Activated naive CD8-positive, alpha-beta T cell treated with anti-CD3 and anti-CD28 coated beads, Interleukin-2, amount 10 ng/mL, durations not matched to agents 7 days and 5 days (primary cell): Measurements from ENCODE around the gene CIAO3. TPM values are rescaled to one million over a fixed set of nuclear protein-coding genes. Genes with fewer than 3 reads are reported as not detected.
"Not testable (repeated sequence)": the region's sequence is repeated elsewhere in the genome, so short reads cannot be mapped to it uniquely, and the experiment has no call there.

Experiments used
- ATAC-seq: fragments of 150-1000 bp; cut with Tn5 transposase; one replicate; pipeline ENCODE4 v1.10.0; 2021; ENCODE audit warnings: low read depth, moderate library complexity
- POLR2A ChIA-PET: fragments of 350-600 bp; sonication (Branson Sonifier 250); formaldehyde crosslinking; loops from one replicate; lab custom pipeline; 2021; ENCODE audit warnings: antibody characterized with exemption; lab: Charles Lee
- DNase-seq: peaks from one replicate; pipeline ENCODE4 v3.0.0; 2021
- H3K27ac Mint-ChIP-seq: one replicate; pipeline ENCODE4 v1.8.0; 2022; ENCODE audit warnings: mild to moderate bottlenecking, mixed read lengths
- H3K27me3 Mint-ChIP-seq: one replicate; pipeline ENCODE4 v1.8.0; 2022; ENCODE audit warnings: mild to moderate bottlenecking, moderate library complexity, mixed read lengths
- H3K36me3 Mint-ChIP-seq: one replicate; pipeline ENCODE4 v1.8.0; 2021; ENCODE audit warnings: mild to moderate bottlenecking, mixed read lengths
- H3K4me1 Mint-ChIP-seq: one replicate; pipeline ENCODE4 v1.8.0; 2021; ENCODE audit warnings: mixed read lengths
- H3K4me3 Mint-ChIP-seq: one replicate; pipeline ENCODE4 v1.8.0; 2022; ENCODE audit warnings: mild to moderate bottlenecking, moderate library complexity, mixed read lengths
- H3K9me3 Mint-ChIP-seq: one replicate; pipeline ENCODE4 v1.8.0; 2021; ENCODE audit warnings: mixed read lengths
- total RNA-seq, 2 experiments: library from RNA; stranded (reverse); gene quantifications; one replicate each; pipeline ENCODE4 v1.2.3, GENCODE V29; 2021

The CIAO3 gene
- total RNA-seq, 2 experiments from 2014 or later, result 39.6 to 42.4 TPM

DNA sequence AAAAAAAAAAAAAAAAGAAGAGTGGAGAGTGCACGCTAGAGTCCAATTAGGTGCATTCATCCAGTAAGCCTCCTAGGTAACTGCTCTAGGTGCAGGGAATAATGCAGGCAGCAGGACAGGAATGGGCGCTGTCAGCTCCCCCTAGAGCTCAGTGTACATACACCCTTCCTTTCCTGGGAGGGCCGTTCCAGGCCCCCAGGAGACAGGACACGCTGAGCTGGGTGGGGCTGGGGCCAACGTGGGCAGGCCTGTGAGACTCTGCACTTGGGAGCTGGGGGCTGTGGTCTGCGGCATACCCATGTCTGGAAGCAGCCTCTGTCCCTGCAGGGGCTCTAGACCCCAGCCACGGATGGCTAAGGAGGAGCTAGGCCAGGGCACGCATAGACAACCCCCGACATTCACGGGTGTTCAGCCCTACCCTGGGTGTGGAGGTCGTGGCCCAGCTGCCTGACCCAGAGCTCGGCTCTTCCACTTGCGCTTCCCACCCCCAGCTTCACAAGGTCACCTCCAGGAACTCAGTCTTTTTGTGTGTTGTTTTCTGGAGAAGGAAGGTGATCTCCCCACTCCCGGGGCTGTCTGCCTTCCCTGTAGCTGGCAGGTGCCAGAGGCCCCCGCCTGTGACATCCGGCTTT lies 20.9 kb downstream of the CIAO3 start:
- Mint-ChIP-seq H3K36me3 (no peaks in the 10 kb centered on the region), H3K27me3 (peaks cover 7% of the 10 kb centered on the region), H3K4me1 (peaks cover 5% of the 10 kb centered on the region), H3K9me3 (no peaks in the 10 kb centered on the region), H3K27ac (peak overlapping the region; percentile 56), H3K4me3 (peak overlapping the region; percentile 78)
- POLR2A ChIA-PET, result interaction anchor here (0.5 to 4.2 kb wide), 8 partner anchors 9 to 319 kb away, joined by 3 to 11 read pairs (median 4); partner anchors contain the start of genes CIAO3, RHOT2 and WDR24
- ATAC-seq (no peak), DNase-seq (no peak)

DNA sequence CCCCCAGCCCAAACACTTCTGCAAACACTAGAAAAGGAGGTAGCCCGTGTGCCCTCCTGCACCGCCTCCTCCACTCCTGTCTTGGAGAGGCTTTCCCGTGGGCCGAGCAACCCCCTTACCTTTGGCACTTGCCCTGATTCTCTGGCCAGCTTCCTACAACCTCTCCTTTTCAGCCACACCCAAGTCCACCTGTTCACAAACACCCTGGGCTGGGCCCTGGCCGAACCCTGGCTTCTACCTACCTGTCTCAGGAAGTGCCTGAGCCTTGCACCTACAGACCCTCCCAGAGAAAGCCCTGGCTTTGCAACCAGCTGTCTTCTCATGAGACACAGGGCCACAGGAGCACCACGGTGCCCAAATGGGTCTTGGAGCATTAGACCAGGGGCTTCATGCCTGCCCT lies 21.9 kb downstream of the CIAO3 start:
- H3K36me3 Mint-ChIP-seq, result no peaks in the 10 kb centered on the region
- no peak for ATAC-seq
- peaks cover 7% of the 10 kb centered on the region for H3K4me1 Mint-ChIP-seq
- no peaks in the 10 kb centered on the region for H3K9me3 Mint-ChIP-seq
- DNase-seq, result no peak
- no peak overlapping the region for H3K27ac Mint-ChIP-seq
- H3K4me3 Mint-ChIP-seq, result no peak overlapping the region
- peaks cover 7% of the 10 kb centered on the region for H3K27me3 Mint-ChIP-seq
- POLR2A ChIA-PET, result interaction anchor here (1.6 kb wide), 1 partner anchor 10 kb away, joined by 7 read pairs; no protein-coding TSS in a partner anchor

DNA sequence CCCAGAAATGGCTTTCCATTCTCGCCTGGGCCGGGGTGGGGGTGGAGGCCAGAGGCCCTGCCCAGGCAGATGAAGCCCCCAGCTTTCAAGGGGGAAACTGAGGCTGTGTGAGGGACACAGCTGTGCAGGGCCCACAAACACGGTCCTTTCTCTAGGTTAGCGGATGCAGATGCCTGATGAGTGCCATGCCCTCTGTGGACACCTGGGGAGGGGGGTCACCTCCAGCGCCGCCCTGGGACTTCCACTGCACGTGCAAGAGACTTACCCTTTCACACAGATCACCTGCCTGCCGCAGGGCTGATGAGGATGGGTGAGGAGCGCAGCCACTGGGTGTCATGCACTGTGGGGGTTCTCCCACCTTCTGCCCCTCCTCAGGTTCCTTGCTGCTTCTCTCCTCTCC lies 22.4 kb downstream of the CIAO3 start:
- no peaks in the 10 kb centered on the region for H3K36me3 Mint-ChIP-seq
- H3K4me1 Mint-ChIP-seq, result peaks cover 7% of the 10 kb centered on the region
- H3K4me3 Mint-ChIP-seq, result no peak overlapping the region
- no peak for DNase-seq
- H3K9me3 Mint-ChIP-seq, result no peaks in the 10 kb centered on the region
- peaks cover 7% of the 10 kb centered on the region for H3K27me3 Mint-ChIP-seq
- H3K27ac Mint-ChIP-seq, result no peak overlapping the region
- no peak for ATAC-seq
- POLR2A ChIA-PET, result interaction anchor here (0.6 kb wide), 1 partner anchor 20 kb away, joined by 3 read pairs; no protein-coding TSS in a partner anchor

DNA sequence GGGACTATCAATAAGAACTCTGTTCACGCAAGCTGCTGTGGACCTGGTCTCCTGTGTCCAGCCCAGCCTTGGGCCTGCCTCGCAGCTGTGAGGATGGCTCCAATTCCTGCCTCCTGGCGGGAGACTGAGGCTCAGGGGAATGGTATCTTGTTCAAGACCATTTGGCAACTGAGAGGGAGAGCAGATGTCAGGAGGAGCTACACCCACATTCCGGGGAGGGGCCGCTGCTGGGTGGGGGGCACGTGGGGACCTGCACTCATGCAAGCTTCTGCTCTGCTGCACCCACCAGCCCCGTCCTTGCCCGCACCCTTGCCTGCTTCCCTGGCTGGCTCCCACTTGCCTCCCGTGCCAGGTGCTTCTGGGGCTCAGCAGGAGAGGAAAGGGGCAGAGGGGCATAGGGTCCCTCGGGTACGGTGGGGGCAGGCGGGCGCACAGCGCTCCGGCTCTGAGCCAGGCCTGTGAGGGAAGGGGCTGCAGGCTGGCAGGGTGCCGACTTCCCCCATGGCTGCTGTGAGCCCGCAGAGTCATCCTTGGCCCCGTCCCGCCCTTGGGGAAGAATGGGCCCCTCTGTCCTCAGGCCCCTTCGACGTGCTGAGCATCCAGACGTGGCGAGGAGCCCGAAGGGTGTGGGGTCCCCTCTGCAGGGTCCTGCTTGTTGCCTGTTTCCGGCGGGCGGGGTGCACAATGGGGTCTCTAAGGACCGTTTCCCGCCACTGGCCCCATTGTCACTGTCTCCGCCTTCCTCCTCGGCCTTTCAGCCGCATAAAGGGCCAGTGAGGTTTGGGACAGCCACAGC lies 23.1 kb downstream of the CIAO3 start:
- no peak overlapping the region for H3K27ac Mint-ChIP-seq
- no peaks in the 10 kb centered on the region for H3K9me3 Mint-ChIP-seq
- DNase-seq (no peak), ATAC-seq (no peak)
- H3K36me3 Mint-ChIP-seq, result no peaks in the 10 kb centered on the region
- POLR2A ChIA-PET, result interaction anchor here (0.6 kb wide), 1 partner anchor 19 kb away, joined by 3 read pairs; no protein-coding TSS in a partner anchor
- no peak overlapping the region for H3K4me3 Mint-ChIP-seq
- peaks cover 11% of the 10 kb centered on the region for H3K27me3 Mint-ChIP-seq
- H3K4me1 Mint-ChIP-seq, result peaks cover 7% of the 10 kb centered on the region

DNA sequence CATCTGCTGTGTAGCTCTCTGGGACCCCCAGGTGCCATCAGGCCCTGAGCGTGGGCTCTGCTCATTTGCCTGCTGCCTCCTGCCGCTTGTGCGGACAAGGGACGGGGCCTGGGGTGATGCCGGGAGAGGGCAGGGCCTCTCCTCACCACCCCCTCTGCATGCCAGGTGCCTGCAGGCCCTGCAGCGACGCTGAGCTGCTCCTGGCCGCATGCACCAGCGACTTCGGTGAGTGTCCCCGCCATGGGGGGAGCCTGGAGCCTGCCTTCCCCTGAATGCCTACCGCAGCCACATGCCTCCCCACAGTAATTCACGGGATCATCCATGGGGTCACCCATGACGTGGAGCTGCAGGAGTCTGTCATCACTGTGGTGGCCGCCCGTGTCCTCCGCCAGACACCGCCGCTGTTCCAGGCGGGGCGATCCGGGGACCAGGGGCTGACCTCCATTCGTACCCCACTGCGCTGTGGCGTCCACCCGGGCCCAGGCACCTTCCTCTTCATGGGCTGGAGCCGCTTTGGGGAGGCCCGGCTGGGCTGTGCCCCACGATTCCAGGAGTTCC lies 23.9 kb downstream of the CIAO3 start:
- DNase-seq, result no peak
- Mint-ChIP-seq H3K4me3 (no peak overlapping the region), H3K27me3 (peaks cover 12% of the 10 kb centered on the region), H3K36me3 (no peaks in the 10 kb centered on the region), H3K27ac (no peak overlapping the region), H3K9me3 (no peaks in the 10 kb centered on the region), H3K4me1 (peaks cover 7% of the 10 kb centered on the region)
- ATAC-seq, result no peak
- POLR2A ChIA-PET, result interaction anchor here (1.1 to 2.3 kb wide), 3 partner anchors 10 to 21 kb away, joined by 3 to 11 read pairs (median 5); no protein-coding TSS in a partner anchor

DNA sequence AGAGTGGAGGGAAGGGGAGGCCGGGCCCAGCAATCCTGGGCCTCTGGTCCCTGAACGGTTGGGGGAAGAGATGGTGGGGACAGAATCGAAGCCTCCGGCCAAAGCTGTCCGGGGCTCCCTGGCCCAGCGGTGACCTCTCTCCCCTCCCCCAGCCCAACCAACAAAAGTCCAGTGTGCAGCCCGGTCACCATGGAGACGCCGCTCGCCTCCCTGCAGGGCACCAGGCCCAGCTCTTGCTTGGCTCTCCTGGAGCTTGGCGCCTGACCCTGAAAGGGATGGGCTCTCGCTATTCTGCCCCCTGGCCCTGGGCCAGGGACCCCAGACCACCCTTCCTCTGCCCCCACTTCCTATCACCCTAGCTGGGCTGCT lies 24.6 kb downstream of the CIAO3 start:
- H3K4me3 Mint-ChIP-seq, result peak overlapping the region; percentile 42
- POLR2A ChIA-PET, result interaction anchor here (1.0 to 2.3 kb wide), 5 partner anchors 9 to 24 kb away, joined by 3 to 11 read pairs (median 5); partner anchors contain the start of gene CIAO3
- H3K4me1 Mint-ChIP-seq, result peaks cover 7% of the 10 kb centered on the region
- DNase-seq (no peak), ATAC-seq (no peak)
- no peak overlapping the region for H3K27ac Mint-ChIP-seq
- H3K27me3 Mint-ChIP-seq, result peaks cover 13% of the 10 kb centered on the region
- H3K36me3 Mint-ChIP-seq, result no peaks in the 10 kb centered on the region
- no peaks in the 10 kb centered on the region for H3K9me3 Mint-ChIP-seq

DNA sequence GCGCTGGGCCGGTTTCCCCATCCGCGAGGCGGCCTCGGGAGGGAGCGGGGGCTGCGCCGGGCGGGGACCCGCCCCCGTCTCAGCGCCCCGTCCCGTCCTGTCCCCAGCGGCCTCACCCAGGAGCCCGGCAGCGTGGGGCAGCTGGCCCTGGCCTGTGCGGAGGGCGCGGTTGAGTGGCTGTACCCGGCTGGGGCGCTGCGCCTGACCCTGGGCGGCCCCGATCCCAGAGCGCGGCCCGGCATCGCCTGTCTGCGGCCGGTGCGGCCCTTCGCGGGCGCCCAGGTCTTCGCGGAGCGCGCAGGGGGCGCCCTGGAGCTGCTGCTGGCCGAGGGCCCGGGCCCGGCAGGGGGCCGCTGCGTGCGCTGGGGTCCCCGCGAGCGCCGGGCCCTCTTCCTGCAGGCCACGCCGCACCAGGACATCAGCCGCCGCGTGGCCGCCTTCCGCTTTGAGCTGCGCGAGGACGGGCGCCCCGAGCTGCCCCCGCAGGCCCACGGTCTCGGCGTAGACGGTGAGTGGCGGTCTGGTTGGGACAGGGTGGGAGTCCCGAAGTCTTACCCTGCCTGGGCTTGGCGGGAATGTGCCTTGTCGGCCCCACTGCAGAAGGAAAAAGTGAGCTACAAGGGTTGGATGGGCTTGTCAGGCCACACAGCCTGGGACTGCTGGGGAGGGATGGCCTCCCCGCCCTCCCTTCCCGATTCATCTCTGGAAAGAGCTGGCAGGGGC lies 25.2 kb downstream of the CIAO3 start:
- peaks cover 14% of the 10 kb centered on the region for H3K27me3 Mint-ChIP-seq
- no peaks in the 10 kb centered on the region for H3K36me3 Mint-ChIP-seq
- DNase-seq (no peak), ATAC-seq (peak; percentile 9)
- no peak overlapping the region for H3K27ac Mint-ChIP-seq
- H3K4me3 Mint-ChIP-seq, result peak overlapping the region; percentile 25
- no peaks in the 10 kb centered on the region for H3K9me3 Mint-ChIP-seq
- POLR2A ChIA-PET, result interaction anchor here (0.6 to 2.3 kb wide), 7 partner anchors 9 to 1218 kb away, joined by 3 to 11 read pairs (median 5); partner anchors contain the start of genes CHTF18, CIAO3 and RPUSD1
- H3K4me1 Mint-ChIP-seq, result peaks cover 7% of the 10 kb centered on the region

DNA sequence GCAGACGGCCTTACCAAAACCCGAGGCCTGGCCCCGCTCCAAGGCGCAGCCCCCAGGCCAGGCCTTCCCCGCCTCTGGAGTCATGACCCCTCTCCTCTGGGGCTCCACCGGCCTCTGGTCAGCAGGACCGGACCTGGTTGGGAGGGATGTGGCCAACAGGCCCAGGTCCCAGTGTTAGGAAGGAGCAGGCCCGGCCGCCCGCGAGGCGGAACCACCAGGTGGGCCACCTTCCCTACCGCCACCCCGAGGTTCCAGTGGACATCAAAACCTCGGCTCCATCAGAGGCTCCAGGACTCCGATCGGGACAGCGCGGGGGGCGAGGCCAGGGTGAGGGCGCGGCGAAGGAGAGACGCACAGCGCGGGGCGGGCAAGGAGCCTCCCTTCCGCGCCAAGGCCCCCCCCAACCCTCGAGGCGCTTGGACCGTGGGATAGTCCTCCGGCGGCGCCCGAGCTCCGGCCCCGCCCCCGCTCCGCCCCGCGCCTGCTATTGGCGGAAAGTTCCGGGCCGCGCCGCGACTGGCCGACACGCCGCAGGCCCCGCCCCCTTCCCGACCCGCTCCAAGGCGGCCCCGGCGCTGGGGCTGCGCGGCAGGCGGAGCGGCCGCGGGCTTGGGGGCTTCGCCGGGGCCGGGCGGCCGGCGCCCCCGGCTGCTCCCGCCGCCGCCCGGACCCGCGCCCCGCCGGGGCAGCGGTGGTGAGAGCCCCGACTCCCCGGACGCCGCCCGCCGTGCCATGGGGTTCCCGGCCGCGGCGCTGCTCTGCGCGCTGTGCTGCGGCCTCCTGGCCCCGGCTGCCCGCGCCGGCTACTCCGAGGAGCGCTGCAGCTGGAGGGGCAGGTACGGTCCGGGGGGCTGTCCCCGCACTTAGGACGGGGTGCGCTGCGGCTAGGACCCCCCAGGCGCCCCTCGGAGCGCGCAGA lies 26.0 kb downstream of the CIAO3 start, which contains the start of gene METRN:
METRN (plus strand) TSS at position 561 of the 919 bp plus-strand sequence; CDS start at position 733, 172 bp downstream.
- H3K4me1 Mint-ChIP-seq, result peaks cover 4% of the 10 kb centered on the region
- H3K36me3 Mint-ChIP-seq, result no peaks in the 10 kb centered on the region
- H3K27ac Mint-ChIP-seq, result no peak within 1 kb of the TSS
- no peaks in the 10 kb centered on the region for H3K9me3 Mint-ChIP-seq
- POLR2A ChIA-PET, result interaction anchor here (0.6 to 2.3 kb wide), 6 partner anchors 10 to 1219 kb away, joined by 3 to 11 read pairs (median 5); partner anchors contain the start of genes CHTF18, CIAO3 and RPUSD1
- peaks cover 14% of the 10 kb centered on the region for H3K27me3 Mint-ChIP-seq
- peak within 1 kb of the TSS; percentile 25 for H3K4me3 Mint-ChIP-seq
- peak; percentile 84 for ATAC-seq
- peak; percentile 97 for DNase-seq

DNA sequence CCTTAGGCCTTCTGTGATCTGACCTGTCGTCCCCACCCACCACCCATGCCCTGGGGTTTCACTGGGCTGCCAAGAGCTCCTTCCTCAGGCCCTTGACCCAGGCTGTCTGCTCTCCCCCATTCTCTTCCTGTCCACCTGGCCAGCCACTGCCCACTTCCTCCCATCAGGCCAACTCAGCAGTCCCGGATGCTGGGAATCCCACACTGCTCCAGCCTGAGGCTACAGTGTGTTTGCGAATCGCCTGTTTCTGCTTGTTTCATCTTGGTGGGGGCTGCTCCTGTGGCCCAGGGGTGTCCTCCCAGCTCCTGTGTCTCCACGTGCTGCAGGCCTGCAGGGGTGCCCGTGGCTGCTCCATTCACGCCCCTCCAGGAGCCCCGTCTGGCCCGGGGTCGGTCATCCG lies 26.7 kb downstream of the CIAO3 start:
- H3K9me3 Mint-ChIP-seq, result no peaks in the 10 kb centered on the region
- H3K27ac Mint-ChIP-seq, result no peak overlapping the region
- no peak overlapping the region for H3K4me3 Mint-ChIP-seq
- H3K4me1 Mint-ChIP-seq, result peaks cover 4% of the 10 kb centered on the region
- POLR2A ChIA-PET, result interaction anchor here (0.6 to 2.1 kb wide), 2 partner anchors 39 to 74 kb away, joined by 3 to 6 read pairs; partner anchors contain the start of genes CHTF18 and RPUSD1
- no peak for DNase-seq
- peaks cover 20% of the 10 kb centered on the region for H3K27me3 Mint-ChIP-seq
- ATAC-seq, result no peak
- H3K36me3 Mint-ChIP-seq, result no peaks in the 10 kb centered on the region

DNA sequence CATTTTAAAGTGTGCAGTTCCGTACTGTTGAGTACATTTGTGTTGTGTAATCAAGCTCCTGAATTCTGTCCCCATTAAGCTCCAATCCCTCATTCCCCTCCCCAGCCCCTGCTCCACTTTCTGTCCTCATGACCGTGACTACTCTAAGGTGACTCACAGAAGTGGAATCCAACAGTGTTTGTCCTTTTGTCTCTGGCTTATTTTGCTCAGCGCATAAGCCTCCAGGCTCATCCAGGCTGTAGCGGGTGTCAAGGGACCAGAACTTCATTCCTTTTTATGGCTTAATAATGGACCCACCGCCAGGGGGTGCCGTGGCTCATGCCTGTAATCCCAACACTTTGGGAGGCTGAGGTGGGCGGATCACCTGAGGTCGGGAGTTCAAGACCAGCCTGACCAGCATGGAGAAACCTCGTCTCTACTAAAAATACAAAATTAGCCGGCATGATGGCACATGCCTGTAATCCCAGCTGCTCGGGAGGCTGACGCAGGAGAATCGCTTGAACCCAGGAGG lies 28.0 kb downstream of the CIAO3 start:
- H3K36me3 Mint-ChIP-seq, H3K4me3 Mint-ChIP-seq, H3K4me1 Mint-ChIP-seq, DNase-seq, H3K27ac Mint-ChIP-seq, ATAC-seq, H3K9me3 Mint-ChIP-seq: not testable (repeated sequence)
- POLR2A ChIA-PET, result interaction anchor here (0.7 to 1.2 kb wide), 4 partner anchors 15 to 73 kb away, joined by 3 to 7 read pairs (median 4); no protein-coding TSS in a partner anchor
- peaks cover 31% of the 10 kb centered on the region for H3K27me3 Mint-ChIP-seq

DNA sequence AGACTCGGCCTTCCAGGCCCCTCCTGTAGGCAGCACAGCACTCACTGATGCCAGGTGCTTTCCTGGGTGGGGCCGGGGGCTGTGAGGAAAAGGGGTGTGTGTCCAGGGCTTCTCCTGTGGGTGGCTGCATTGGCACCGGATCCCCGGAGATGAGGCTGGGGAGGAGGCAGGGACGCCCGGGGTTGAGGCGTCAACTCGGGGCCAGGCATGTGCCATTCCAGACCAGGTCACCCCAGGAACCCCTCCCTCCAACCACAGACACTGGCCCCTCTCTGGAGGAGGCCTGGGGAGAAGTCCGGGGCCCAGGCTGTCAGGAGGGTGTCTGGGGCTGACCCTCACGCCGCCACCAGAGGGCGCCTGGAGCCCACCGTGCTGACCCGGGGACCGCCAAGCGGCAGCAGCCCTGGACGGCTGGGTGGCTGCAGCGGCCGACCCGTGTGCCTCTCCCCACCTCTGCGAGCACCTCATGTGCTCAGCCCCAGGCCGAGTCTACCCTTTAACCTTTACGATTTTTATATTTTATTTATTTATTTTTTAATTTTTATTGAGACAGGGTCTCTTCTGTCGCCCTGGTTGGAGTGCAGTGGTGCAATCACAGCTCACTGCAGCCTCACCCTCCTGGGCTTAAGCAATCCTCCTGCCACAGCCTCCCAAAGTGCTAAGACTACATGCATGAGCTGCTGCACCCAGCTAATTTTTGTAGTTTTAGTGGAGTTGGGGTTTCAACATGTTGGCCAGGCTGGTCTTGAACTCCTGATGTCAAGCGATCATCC lies 29.1 kb downstream of the CIAO3 start:
- DNase-seq (peak; percentile 89), ATAC-seq (peak; percentile 66)
- POLR2A ChIA-PET, result interaction anchor here (1.0 to 1.2 kb wide), 2 partner anchors 29 to 74 kb away, joined by 4 to 5 read pairs; partner anchors contain the start of gene CIAO3
- peaks cover 39% of the 10 kb centered on the region for H3K27me3 Mint-ChIP-seq
- peaks cover 4% of the 10 kb centered on the region for H3K4me1 Mint-ChIP-seq
- no peak overlapping the region for H3K4me3 Mint-ChIP-seq
- no peaks in the 10 kb centered on the region for H3K9me3 Mint-ChIP-seq
- no peaks in the 10 kb centered on the region for H3K36me3 Mint-ChIP-seq
- no peak overlapping the region for H3K27ac Mint-ChIP-seq
